Esophagus muscularis mucosa (tissue), 4 donors: ENCODE results near the gene FOXI2.

Source experiments
- CTCF ChIP-seq, 3 experiments: fragments of 200-600 bp in 2 of 3; fragments of 450-650 bp in 1 of 3; sonication (generic) in 2 of 3; IDR thresholded peaks; one replicate each; pipeline ENCODE4 v1.5.1; 2017 to 2019; ENCODE audit warnings: antibody characterized with exemption in 3 of 3, mild to moderate bottlenecking in 2 of 3, moderate library complexity in 1 of 3
- EP300 ChIP-seq: sonication (generic); formaldehyde crosslinking; IDR thresholded peaks from one replicate; pipeline ENCODE4 v1.6.1; 2017; ENCODE audit warnings: antibody characterized with exemption
- POLR2A ChIP-seq: fragments of 450-650 bp; IDR thresholded peaks from one replicate; pipeline ENCODE4 v1.6.1; 2017; ENCODE audit warnings: antibody characterized with exemption, moderate library complexity, mild to moderate bottlenecking, low read depth

- TF ChIP-seq CTCF (IDR thresholded peaks at IDR 0.05) (no peak), POLR2A (no peak), EP300 (no peak)
Observed at GRCh38 chr10:127781412-127781811, 44.4 kb downstream of the FOXI2 start.
